GM10266 (cell line): Measurements from ENCODE around the gene MFSD11.
"Not testable (repeated sequence)": the region's sequence is repeated elsewhere in the genome, so short reads cannot be mapped to it uniquely, and the experiment has no call there.

Experiments
- DNase-seq: peaks from one replicate; pipeline ENCODE4 v3.0.0; 2012; ENCODE audit errors: extremely low spot score
- CTCF ChIP-seq: IDR thresholded peaks from 2 replicates; pipeline ENCODE4 v1.5.1; 2012; ENCODE audit warnings: mild to moderate bottlenecking, low read depth; ENCODE audit not compliant: control insufficient read depth, insufficient read depth; ENCODE audit errors: missing control alignments

Gene MFSD11

GRCh38 chr17:76772842-76773525 lies 35.1 kb downstream of the MFSD11 start:
- no peak for TF ChIP-seq CTCF
- DNase-seq = no peak

GRCh38 chr17:76775021-76775600 lies 37.2 kb downstream of the MFSD11 start:
- no peak for TF ChIP-seq CTCF
- DNase-seq = no peak

- DNase-seq = no peak
These were observed 43.4 kb downstream of the MFSD11 start for GRCh38 chr17:76781056-76781982.

GRCh38 chr17:76783146-76783545 lies 45.2 kb downstream of the MFSD11 start:
- TF ChIP-seq CTCF = no peak

More at GRCh38 chr17:76781056-76781982, 43.4 kb downstream of the MFSD11 start:
- no peak for TF ChIP-seq CTCF

GRCh38 chr17:76784926-76785325 lies 47.0 kb downstream of the MFSD11 start:
- DNase-seq = no peak
- TF ChIP-seq CTCF = no peak

More at GRCh38 chr17:76783146-76783545, 45.2 kb downstream of the MFSD11 start:
- DNase-seq = peak; percentile 41

- not testable (repeated sequence) for DNase-seq
These were observed 49.9 kb downstream of the MFSD11 start for GRCh38 chr17:76787866-76788265.

GRCh38 chr17:76789235-76789788 lies 51.4 kb downstream of the MFSD11 start:
- no peak for DNase-seq
- TF ChIP-seq CTCF = no peak
